IPS-NIHi7 (cell line): ENCODE results near the gene SARM1.
A peak's percentile ranks its signal among the peaks of the same experiment; 100 is the strongest.

ENCODE experiments used
- DNase-seq: peaks from one replicate; pipeline ENCODE4 v3.0.0; 2012; ENCODE audit warnings: mixed read lengths; ENCODE audit errors: extremely low spot score

Gene SARM1

DNA sequence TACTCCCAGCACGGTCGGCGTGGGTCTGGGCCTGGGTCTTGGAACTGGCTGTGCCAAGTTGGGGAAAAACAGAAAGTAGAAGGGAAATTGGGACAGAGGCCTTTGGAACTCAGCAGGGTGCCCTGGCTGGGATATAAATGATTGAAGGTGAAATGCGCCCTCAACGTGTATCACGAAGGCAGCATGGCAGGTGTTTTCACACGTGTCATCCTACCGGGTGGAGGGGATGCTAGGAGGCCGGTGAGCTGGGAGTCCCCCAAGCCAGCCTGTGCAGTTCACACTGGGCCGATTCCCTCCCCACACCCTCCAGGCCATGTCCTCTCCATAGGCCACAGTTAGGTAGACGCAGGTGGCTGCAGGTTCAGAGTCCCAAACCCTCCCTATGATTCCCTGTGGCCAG is 30.0 kb upstream of the SARM1 start:
- DNase-seq, result no peak

DNA sequence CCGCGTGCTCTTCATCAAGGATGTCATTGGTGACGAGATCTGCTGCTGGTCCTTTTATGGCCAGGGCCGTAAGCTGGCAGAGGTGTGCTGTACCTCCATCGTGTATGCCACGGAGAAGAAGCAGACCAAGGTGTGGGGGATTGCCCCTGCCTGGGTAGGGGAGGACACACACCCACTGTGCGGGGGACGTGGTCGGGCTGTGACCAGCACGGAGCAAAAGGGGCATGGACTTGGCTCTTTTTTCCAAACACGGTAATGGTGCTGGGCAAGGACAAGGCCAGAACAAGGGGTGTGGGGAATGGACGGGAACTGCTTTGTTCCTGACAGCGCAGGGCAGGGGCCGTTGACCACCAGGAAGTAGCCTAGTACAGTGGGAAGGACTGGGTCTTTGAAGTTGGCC is 29.2 kb upstream of the SARM1 start:
- no peak for DNase-seq

DNA sequence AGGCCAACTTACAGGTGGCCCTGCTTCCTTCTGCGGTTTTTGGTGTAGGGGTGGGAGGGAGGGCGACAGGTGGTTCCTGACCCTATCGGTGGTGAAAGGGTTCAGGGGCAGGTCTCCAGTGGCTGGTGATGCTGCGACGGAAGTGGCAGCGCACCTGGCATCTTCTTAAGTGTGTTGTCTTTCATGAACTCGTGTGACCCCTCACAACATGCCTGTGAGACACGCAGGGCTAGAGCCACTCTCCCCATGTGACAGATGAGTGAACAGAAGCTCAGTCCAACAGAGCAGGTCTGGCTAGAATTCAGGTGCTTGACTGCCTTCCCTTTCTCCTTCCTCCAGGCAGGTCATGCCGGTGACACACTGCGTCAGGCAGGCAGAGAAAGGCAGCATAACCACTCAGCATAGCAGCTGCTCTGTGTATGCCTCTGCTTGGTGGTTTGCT is 28.0 kb upstream of the SARM1 start:
- no peak for DNase-seq

DNA sequence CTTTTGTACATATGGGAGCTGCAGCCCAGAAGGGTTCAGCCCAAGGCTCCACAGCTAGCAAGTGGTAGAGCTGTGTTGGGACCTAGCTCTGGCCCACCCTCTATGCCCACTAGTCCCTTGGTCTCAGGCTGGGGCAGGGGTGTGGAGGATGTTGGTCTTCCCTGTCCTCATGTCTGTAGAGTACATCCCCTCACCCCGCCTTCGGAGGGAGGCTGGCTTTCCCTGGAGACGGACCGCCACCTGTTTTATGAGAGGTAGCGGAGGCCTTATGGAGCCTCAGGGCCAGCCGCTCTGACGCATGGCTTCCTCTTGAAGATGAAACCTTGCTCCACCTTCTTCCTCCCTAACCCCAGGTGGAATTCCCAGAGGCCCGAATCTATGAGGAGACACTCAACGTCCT is 27.5 kb upstream of the SARM1 start:
- DNase-seq, result no peak

DNA sequence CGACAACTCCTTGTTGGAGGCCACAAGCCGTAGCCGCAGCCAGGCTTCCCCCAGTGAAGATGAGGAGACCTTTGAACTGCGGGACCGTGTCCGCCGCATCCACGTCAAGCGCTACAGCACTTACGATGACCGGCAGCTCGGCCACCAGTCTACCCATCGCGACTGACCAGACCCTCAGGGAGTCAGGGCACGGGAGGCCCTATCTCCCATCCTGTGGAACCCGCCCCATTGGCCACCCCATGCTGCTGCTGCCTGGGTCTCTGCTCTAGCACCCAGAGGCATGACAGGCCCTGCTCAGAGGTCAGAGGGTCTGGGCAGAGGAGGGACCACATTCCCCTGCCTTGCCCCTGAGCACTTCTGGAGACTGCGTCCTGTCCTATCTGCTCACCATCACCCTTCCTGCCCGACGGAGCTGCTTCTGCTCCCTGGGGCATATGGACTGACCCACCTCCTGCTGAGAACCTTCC is 27.0 kb upstream of the SARM1 start:
- no peak for DNase-seq

DNA sequence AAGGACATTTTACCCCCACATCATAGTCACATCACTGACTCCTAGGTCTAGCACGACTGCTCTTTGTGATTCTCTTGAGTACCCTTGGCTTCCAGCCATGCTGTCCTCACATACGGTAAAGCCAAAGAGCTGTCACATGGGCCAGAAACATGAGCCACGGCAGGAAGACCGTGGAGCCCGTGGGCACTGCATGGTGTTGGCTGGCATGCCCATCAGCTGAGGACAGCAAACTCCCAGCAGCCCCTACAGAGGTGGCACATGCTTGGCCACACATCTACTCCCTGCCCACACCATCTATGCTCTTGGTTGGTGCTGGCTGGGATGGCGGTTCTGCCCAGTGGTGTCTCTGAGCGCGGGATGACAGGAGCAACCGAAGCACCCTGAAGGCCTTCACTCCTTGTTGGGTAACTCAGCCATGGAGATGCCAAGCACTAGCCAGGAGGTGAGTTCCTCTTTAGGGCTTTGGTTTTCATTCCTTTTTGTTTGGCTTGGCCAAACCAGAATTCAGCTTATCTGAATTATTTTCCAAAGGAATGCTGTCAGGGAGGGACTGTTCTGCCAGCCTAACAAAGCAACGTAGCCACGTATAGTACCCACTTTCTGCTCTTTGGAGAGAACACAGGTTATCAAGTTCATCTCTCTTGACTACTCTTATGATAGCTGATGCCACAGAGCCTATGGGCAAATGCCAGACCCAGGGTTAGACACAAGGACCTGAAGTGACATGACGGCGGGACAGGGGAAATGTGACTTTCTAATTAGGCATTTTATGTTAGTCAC is 25.9 kb upstream of the SARM1 start:
- no peak for DNase-seq

DNA sequence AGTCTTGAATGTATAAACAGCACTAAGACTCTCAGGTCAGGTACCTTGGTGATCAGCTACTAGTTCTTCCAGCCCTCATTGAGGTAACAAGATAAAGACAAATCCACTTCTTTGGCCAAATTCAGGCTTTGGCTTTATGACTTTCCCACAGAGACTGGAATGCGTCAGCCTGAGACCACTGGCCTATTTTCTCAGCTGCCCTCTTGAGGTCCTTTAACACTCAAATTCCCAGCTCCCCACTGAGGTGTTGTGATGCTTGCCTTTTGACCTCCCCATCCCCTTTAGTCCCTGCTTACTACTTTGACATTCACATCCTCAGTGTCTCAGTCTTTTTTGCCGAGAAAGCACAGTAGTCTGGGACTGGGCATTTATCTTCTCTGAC is 25.3 kb upstream of the SARM1 start:
- no peak for DNase-seq

DNA sequence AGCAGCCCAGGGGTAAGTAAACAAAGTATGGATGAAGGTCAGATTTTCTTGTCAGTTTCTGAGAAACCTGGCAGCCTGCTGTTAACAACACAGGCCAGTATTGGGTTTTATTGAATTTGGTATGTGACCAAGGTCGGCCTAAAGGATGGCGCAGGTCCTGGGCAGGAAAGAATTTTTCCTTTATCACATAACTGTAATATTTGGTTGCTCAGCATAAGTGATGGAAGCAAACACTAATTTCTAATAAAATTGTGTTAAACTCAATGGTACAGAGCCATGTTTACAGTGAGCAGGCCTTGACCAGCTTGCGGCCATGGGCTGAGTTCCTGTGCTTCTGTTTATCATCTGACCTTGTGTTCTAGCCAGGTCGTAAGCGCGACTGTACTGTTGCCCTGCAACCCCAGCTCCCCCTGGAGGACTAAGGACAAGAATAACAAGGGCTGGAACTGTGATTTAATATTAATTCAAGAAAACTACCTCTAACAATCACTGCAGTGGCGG is 24.7 kb upstream of the SARM1 start:
- peak; percentile 23 for DNase-seq

DNA sequence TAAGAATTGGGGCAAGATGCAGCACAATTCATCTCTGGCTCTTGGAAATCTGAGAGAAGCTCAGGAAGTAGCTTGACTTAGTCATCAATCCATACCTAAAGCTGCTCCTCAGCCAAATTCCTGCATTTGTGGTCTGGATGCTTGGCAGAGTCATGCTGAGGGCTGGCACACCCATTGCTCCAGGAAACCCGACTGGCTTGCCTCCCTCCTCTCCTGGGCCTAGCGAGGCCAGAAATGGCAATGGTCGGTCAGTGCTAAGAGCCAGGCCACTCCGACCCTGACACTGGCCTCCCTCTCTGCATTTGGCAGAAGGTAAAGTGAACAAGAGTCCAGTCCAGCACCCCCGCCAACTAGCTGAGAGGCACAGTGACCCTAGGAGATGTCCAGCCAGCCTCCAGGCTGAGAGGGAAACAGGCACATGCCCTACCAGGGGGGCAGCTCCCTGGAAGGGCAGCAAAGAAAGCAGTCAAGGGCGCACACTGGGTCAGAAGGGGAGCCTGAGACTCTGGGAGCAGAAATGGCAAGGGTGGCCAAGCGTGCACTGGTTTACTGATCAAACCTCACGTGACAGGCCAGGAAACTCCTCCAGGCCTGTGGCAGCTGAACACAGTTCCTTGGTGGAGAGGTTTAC is 24.1 kb upstream of the SARM1 start:
- DNase-seq, result no peak

DNA sequence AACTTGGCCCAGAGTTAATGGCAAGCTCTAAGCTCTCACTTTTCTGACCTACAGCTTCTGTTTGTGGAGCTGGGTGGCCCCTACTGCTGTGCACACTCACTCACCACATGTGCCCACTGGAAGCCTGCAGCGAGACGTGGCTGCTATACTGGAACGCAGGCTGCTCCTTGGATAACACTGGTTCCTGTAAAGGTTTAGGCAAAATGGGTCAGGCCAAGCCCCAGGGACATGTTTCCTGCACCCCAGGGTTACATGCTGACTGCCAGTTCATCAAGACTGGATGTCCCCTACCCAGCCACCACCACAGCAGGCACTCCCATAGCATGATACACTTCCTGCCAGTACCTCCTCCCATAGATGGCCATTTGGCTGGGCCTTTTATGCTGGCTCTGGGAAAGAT is 22.5 kb upstream of the SARM1 start:
- no peak for DNase-seq

DNA sequence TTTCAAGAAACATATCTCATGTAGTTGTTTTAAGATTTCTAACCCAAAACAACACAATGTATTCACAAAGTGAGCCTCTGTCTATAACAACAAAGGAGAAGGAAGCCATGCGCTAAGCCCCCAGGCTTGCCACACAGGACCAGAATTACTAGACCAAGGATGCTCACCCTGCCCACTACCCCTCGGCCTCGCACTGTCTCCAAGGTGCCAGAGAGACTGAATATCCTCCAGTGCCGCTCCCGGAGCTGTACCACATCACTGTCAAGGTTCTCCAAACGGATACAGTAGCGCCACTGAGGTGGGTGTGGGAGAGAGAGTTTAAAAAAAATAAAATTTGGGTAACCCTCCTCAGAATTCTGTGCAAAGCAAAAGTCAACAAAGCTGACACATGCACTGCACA is 21.2 kb upstream of the SARM1 start:
- DNase-seq, result no peak

DNA sequence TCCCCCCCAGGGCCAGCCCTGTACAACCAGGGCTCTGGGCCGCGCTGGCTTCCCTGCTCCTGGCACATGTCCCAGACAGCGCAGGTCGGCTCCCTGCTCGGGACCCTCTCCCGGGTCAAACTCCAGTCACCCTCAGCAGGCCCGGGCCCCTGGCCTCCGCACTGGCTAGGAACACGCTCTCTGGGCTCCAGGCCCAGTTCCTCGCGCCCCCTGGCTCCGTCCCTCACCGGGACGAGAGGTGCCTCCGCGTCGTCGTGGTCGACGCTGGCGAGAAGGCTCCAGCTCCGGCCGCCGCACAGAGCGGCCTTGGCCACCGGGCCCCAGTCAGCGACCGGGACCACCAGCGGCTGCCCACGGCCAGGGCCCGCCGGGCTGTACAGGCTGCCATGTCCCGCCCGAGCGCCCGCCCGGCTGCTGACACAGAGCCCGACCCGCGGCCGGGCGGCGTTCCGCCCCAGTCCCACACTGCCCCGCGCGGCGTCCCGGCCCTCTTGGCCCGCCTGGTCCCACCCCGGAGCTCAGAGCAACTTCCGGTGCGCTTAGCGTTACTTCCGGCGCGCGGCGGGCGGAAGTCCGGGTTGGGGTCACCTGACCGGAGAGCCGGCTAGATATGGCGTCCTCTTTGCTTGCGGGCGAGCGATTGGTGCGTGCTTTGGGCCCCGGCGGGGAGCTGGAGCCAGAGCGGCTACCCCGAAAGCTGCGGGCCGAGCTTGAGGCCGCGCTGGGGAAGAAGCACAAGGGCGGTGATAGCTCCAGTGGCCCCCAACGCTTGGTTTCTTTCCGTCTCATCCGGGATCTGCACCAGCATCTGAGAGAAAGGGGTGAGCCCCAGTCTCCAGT is 14.2 kb upstream of the SARM1 start, which contains the start of gene POLDIP2:
Gene POLDIP2 (minus strand): TSS at position 467 of the 840 bp plus-strand sequence. CDS start 79 bp downstream, at position 388.
- peak; percentile 96 for DNase-seq

DNA sequence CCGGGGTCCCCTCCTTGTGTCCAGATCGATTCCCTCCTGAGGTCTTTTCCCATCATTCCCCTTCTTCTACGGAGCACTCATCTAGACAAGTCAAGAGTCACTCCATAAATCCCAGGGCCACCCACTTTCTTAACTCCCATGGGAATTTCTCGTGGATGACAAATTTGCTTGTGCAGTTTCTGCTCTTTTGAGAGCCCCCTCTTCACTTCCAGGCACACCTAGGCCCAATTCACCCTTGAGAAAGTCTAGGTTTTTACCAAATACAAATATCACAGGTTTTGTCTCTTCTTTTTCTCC is 13.6 kb upstream of the SARM1 start:
- no peak for DNase-seq

DNA sequence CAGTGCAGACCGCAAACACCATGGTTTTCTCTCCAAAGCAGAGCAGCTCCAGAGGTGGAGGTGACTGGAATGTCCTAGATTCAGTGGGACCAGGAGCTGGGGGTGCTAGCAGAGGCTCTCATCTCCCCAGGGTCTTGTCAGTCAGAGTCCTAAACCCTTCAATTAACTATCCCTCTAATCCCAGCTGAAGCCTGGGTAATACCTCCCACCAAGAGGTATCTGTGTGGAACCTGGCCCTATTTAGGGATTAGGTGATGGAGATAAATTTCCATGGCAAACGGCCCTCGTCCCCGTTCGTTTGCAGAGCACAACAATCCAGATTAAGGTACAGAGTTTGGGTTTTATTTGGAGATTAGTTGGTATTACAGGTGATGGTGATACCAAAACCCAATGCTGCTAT is 8.3 kb upstream of the SARM1 start:
- DNase-seq, result no peak

DNA sequence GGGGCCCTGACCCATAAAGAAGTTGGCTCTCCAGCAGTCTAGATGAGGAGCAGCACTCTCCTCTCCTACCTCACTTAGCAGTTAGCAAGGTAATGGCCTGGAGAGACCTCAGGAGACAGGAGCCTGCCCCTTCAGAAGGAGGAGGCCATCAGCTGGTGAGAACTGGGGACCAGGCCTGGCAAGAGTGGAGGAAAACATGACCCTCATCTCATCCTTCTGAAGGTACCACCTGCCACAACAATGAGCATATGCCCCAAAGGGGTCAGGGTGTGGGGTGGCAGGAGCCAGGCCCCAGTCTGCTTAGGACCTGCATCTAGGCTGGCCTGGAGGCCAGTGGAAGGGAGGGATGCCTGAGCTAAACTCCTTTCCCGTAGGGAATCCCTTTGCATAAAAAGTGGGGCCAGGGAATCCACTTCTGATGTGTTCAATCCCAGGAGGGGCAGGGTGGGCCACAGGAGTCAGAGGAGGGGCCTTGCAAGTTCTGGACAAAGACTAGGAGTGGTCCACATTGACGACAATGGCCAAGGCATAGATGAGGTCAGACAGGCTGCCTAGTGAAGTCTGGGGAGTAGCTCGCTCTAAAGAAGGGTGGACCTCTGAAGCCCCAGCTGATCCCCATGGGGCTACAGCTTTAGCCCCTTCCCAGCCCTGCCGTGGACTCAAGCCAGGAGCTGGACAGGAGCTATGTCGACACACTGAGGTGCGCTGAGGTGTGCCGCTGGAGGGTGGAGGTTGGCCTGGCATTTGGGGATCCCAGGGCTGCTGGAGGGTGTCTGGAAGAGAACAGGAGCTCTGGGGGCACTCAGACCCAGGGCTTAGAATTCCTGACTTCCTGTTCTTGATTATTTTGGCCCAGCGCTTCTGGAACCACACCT is 7.5 kb upstream of the SARM1 start:
- DNase-seq, result no peak

DNA sequence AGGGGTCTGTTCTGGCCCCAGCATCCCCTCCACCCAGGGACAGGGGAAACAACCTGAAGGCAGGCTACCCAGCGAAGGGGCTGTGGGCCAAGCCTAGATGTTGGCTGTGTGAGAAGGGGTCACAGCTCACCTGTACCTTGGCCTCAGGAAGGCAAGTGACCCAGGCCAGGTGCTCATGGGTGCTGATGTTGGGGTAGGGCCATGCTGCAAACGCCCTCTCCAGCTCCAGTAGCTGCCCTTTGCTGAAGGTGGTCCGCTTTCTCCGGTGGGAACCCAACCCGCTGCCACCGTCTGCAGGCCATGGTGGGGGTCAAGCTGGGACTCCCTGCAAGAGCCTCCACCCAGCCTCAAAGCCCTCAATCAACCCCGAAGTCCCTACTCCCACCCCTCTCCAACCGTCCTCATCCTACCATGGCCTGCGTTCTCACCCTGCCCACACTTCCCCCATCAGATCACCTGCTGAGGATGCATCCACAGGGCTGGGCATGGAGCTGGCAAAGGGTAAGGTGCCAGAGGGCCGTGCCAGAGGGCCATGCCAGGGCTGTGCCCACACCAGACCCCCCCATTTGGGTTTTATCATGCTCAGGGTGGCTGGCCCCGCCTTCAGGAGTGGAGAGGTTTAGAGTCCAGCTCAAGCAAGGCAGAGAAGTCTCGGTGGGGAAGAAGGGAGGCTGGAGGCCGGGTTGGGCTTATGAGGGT is 6.7 kb upstream of the SARM1 start, which contains the start of gene SEBOX:
Gene SEBOX (minus strand): TSS at position 535 of the 699 bp plus-strand sequence. CDS start 48 bp downstream, at position 487.
- DNase-seq, result no peak

DNA sequence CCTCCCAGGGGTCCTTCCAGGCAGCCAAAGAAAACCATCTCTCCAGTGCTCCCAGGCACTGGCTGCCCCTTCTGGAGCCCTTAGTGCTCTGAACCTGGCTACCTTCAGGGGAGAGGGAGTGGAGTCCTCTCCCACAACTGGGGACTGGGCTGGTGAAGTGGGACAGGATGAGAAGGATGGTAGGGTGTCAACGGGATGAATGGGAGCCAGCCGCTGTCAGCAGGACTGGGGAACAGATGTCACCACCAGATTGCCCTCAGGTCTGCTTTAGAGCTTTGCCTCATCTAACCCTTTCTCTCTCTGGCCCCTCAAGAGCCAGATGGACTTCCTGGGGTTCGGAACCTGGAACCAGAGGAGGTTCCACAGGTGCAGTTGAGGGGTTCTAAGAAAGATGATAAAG is 6.0 kb upstream of the SARM1 start:
- DNase-seq, result no peak

DNA sequence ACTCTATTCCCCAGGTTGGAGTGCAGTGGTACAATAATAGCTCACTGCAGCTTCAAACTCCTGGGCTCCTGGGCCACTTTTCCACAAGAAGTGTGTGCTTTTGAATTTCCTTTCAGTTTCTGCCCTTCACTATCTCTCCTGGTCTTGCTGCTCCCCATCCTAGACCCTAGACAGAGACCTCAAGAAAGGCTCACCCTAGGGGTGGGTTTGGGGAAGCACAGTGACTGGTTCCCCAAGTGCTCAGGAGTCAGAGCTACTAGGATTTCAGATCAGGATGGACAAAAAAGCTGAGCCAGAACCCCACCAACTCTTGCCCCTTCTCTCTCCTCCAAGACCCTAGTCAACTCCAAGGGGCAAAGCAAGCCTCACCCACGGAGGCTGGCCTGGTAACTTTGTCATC is 4.9 kb upstream of the SARM1 start:
- no peak for DNase-seq

DNA sequence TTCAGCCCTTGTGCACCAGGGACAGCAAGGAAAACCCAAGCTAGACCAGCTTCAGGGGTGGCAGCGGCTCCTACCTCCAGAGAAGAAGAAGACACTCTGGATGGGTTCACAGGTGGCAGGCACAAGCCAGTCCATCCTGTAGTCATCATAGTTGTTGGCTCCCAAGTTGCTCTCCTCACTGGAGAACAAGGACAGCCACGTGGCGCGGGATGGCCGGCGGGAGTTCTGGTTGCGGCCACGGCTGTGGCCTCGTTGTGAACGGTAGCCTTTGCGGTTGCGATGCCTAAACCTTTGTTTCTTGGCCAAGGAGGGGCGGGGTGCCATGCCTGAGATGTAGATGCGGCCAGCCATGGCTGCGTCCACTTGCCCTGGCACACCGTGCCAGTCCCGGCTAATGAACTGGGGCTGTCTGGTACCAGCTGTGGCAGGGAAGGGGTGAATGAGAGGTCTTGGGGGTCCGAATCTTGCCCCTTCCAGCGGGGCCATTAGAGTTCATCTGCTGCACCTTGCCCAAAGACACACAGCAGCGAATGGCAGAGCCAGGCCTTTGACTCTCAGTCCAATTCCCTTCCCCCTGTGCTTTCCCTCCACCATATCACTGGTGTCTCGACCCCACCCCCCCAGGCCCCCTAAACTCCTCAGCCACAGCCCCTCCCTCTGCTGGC is 3.7 kb upstream of the SARM1 start:
- no peak for DNase-seq

DNA sequence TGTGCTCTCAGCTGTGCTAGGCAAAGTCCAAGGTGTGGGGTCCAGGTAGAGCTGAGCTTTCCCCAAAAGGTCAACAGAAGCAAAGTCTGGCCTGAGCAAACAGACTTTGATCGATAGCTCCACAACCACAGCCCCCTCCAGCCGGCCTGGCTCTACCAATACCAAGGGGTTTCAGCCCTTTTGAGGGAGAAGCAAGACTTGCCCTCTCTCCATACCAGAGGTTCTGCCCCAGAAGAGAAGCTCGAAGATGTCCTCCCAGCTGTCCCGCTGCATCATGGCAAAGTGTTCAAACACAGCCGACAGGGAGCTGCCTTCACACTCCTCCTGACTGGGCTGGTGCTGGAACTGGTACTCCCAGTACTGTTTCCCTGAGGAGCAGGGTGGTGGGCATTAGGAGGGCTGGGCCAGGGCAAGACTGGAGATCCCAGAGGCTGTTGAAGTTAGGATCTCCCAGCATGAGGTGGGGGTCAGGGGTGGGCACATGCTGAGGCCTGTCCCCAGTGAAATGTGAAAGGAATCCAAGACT is 3.1 kb upstream of the SARM1 start:
- no peak for DNase-seq
